SHP77 (cell line): ENCODE data around the gene GATB.

ENCODE experiments used
- DNase-seq, 2 experiments: peaks; one replicate each; lab custom pipeline; 2025; lab: John Stamatoyannopoulos, UW

The GATB gene

GRCh38 chr4:151649479-151649878, 111.3 kb downstream of the GATB start:
- DNase-seq = no peak

- DNase-seq = no peak
These were observed 114.5 kb downstream of the GATB start for GRCh38 chr4:151646322-151646721.

- DNase-seq = peak; percentile 7 to 10
These were observed 116.2 kb downstream of the GATB start for GRCh38 chr4:151644622-151645021.

GRCh38 chr4:151643564-151643963, 117.2 kb downstream of the GATB start:
- no peak for DNase-seq

GRCh38 chr4:151641983-151642382, 118.8 kb downstream of the GATB start:
- no peak for DNase-seq

GRCh38 chr4:151641167-151641566, 119.6 kb downstream of the GATB start:
- no peak for DNase-seq

GRCh38 chr4:151640381-151640780, 120.4 kb downstream of the GATB start:
- no peak for DNase-seq

GRCh38 chr4:151638295-151638858, 122.4 kb downstream of the GATB start:
- no peak for DNase-seq

- no peak for DNase-seq
These were observed 129.5 kb downstream of the GATB start for GRCh38 chr4:151631349-151631748.

GRCh38 chr4:151629097-151629783, 131.6 kb downstream of the GATB start:
- no peak for DNase-seq

- no peak for DNase-seq
These were observed 132.7 kb downstream of the GATB start for GRCh38 chr4:151628001-151628608.

- DNase-seq = no peak
These were observed 133.3 kb downstream of the GATB start for GRCh38 chr4:151627491-151627890.

- no peak for DNase-seq
These were observed 134.1 kb downstream of the GATB start for GRCh38 chr4:151626751-151627150.

- no peak for DNase-seq
These were observed 134.6 kb downstream of the GATB start for GRCh38 chr4:151626228-151626627.

- no peak for DNase-seq
These were observed 135.9 kb downstream of the GATB start for GRCh38 chr4:151624626-151625565.
